Measurements from ENCODE around the gene XCL1. TPM values are rescaled to one million over a fixed set of nuclear protein-coding genes. Genes with fewer than 3 reads are reported as not detected.

Gene XCL1
- total RNA-seq, 1 donor from 2014 or later: 0.38 TPM

- H3K4me1 Mint-ChIP-seq (ENCODE audit: unreplicated experiment): peaks cover 22% of the 10 kb centered on the region
- H3K27ac Mint-ChIP-seq (ENCODE audit: unreplicated experiment): no peak overlapping the region
- TF ChIP-seq CTCF (IDR thresholded peaks at IDR 0.05): no peak
- peaks cover 47% of the 10 kb centered on the region for H3K27me3 Mint-ChIP-seq (ENCODE audit: unreplicated experiment)
- DNase-seq (ENCODE audit: extremely low spot score, unreplicated experiment): no peak
- H3K36me3 Mint-ChIP-seq (ENCODE audit: unreplicated experiment): no peaks in the 10 kb centered on the region
- peaks cover 10% of the 10 kb centered on the region for H3K9me3 Mint-ChIP-seq (ENCODE audit: unreplicated experiment)
- H3K4me3 Mint-ChIP-seq (ENCODE audit: unreplicated experiment): no peak overlapping the region
These were observed 16.0 kb upstream of the XCL1 start for GRCh38 chr1:168560370-168560769.

GRCh38 chr1:168561989-168562388 lies 14.4 kb upstream of the XCL1 start:
- no peaks in the 10 kb centered on the region for H3K36me3 Mint-ChIP-seq (ENCODE audit: unreplicated experiment)
- no peak overlapping the region for H3K27ac Mint-ChIP-seq (ENCODE audit: unreplicated experiment)
- peaks cover 49% of the 10 kb centered on the region for H3K27me3 Mint-ChIP-seq (ENCODE audit: unreplicated experiment)
- TF ChIP-seq CTCF (IDR thresholded peaks at IDR 0.05): no peak
- no peak for DNase-seq (ENCODE audit: extremely low spot score, unreplicated experiment)
- peaks cover 10% of the 10 kb centered on the region for H3K9me3 Mint-ChIP-seq (ENCODE audit: unreplicated experiment)
- H3K4me3 Mint-ChIP-seq (ENCODE audit: unreplicated experiment): no peak overlapping the region
- H3K4me1 Mint-ChIP-seq (ENCODE audit: unreplicated experiment): peaks cover 12% of the 10 kb centered on the region

DNA sequence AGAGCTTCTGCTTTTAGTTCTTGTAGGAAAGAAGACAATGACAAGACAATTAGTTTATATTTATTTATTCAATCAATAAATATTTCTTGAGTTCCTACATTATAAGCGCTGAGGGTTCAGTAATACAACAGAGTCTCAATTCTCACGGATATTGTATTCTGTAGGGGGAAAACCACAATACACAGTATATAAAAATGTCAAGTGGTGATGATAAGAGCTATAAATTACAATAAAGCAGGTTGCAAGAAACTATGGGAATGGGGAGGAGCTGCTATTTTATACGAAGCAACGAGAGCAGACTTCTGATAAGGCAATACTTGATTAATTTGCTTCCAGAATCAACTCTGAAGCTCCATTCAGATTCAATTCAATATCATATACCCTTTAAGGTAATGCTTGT lies 10.6 kb upstream of the XCL1 start:
- Mint-ChIP-seq H3K4me3 (ENCODE audit: unreplicated experiment) (no peak overlapping the region), H3K27me3 (ENCODE audit: unreplicated experiment) (peaks cover 66% of the 10 kb centered on the region), H3K36me3 (ENCODE audit: unreplicated experiment) (no peaks in the 10 kb centered on the region), H3K9me3 (ENCODE audit: unreplicated experiment) (peaks cover 10% of the 10 kb centered on the region), H3K27ac (ENCODE audit: unreplicated experiment) (no peak overlapping the region), H3K4me1 (ENCODE audit: unreplicated experiment) (no peaks in the 10 kb centered on the region)
- no peak for TF ChIP-seq CTCF (IDR thresholded peaks at IDR 0.05)
- DNase-seq (ENCODE audit: extremely low spot score, unreplicated experiment): no peak

DNA sequence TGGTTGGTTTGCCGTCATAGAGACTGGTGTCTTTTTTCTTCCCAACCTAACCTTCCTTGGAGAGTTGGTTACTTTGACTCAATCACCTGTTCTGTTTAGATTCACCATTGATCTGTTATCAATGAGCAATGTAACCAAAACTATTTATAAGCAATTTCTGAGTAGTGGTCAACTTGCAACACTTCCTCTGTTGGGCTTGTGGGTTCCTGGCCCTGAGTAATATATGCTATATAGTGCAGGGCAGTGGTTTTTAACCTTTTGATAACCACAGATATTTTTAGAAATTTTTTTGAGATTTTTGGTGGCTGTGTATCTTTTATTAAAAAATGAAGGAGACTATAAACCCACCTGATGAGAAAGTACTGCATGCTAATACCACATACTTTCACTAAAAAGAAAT lies 9.4 kb upstream of the XCL1 start:
- DNase-seq (ENCODE audit: extremely low spot score, unreplicated experiment): no peak
- no peak overlapping the region for H3K4me3 Mint-ChIP-seq (ENCODE audit: unreplicated experiment)
- TF ChIP-seq CTCF (IDR thresholded peaks at IDR 0.05): no peak
- peaks cover 67% of the 10 kb centered on the region for H3K27me3 Mint-ChIP-seq (ENCODE audit: unreplicated experiment)
- peaks cover 10% of the 10 kb centered on the region for H3K9me3 Mint-ChIP-seq (ENCODE audit: unreplicated experiment)
- H3K36me3 Mint-ChIP-seq (ENCODE audit: unreplicated experiment): no peaks in the 10 kb centered on the region
- no peak overlapping the region for H3K27ac Mint-ChIP-seq (ENCODE audit: unreplicated experiment)
- no peaks in the 10 kb centered on the region for H3K4me1 Mint-ChIP-seq (ENCODE audit: unreplicated experiment)

DNA sequence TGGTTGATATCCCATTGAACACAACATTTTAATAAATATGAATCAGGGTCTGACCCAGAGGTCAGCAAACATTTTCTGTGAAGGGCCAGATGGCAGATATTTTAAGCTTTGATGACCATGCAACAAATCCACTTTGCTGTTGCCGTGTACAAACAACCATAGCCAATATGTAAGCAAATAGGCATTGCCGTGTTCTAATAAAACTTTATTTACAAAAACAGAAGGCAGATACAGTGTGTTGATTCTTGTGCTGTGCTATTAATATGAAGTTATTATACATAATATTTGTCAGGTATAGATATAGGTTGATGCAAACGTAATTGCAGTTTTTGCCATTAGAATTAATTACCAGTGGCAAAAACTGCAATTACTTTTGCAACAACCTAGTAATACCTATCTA lies 8.8 kb upstream of the XCL1 start:
- DNase-seq (ENCODE audit: extremely low spot score, unreplicated experiment): no peak
- Mint-ChIP-seq H3K9me3 (ENCODE audit: unreplicated experiment) (peaks cover 10% of the 10 kb centered on the region), H3K27ac (ENCODE audit: unreplicated experiment) (no peak overlapping the region), H3K4me3 (ENCODE audit: unreplicated experiment) (no peak overlapping the region), H3K4me1 (ENCODE audit: unreplicated experiment) (no peaks in the 10 kb centered on the region), H3K36me3 (ENCODE audit: unreplicated experiment) (no peaks in the 10 kb centered on the region), H3K27me3 (ENCODE audit: unreplicated experiment) (peaks cover 72% of the 10 kb centered on the region)
- no peak for TF ChIP-seq CTCF (IDR thresholded peaks at IDR 0.05)

All from osteocyte (in vitro differentiated cells).